HEK293T (cell line): Measurements from ENCODE around the gene HHLA2.

ENCODE experiments used
- CTCF ChIA-PET: fragments of 350-600 bp; formaldehyde crosslinking; extraction: SDS; loops from one replicate; lab custom pipeline; 2021; ENCODE audit warnings: antibody characterized with exemption, inconsistent platforms; lab: Yijun Ruan, JAX
- POLR2A ChIA-PET: fragments of 350-600 bp; formaldehyde crosslinking; extraction: SDS; loops from one replicate; lab custom pipeline; 2020; ENCODE audit warnings: antibody characterized with exemption, inconsistent platforms; lab: Yijun Ruan, JAX
- DNase-seq: peaks from one replicate; pipeline ENCODE4 v3.0.0; 2012; ENCODE audit warnings: mixed read lengths; ENCODE audit errors: extremely low spot score
- ARNT ChIP-seq: fragments of 450-650 bp; IDR thresholded peaks from 2 replicates; pipeline ENCODE4 v1.6.1; 2017; ENCODE audit warnings: mild to moderate bottlenecking
- BHLHE40 ChIP-seq: fragments of 450-650 bp; IDR thresholded peaks from 2 replicates; pipeline ENCODE4 v1.6.1; 2016; ENCODE audit warnings: mild to moderate bottlenecking, moderate library complexity, borderline replicate concordance
- CTBP1 ChIP-seq: fragments of 450-650 bp; IDR thresholded peaks from 2 replicates; pipeline ENCODE4 v1.6.1; 2016; ENCODE audit warnings: borderline replicate concordance
- ELF4 ChIP-seq: fragments of 450-650 bp; IDR thresholded peaks from 2 replicates; pipeline ENCODE4 v1.6.1; 2017; ENCODE audit warnings: antibody characterized with exemption
- FOXA1 ChIP-seq: fragments of 450-650 bp; IDR thresholded peaks from 2 replicates; pipeline ENCODE4 v1.6.1; 2016; ENCODE audit warnings: mild to moderate bottlenecking
- FOXK2 ChIP-seq: fragments of 450-650 bp; IDR thresholded peaks from 2 replicates; pipeline ENCODE4 v1.6.1; 2016; ENCODE audit warnings: mild to moderate bottlenecking
- FOXM1 ChIP-seq: fragments of 450-650 bp; IDR thresholded peaks from 2 replicates; pipeline ENCODE4 v1.6.1; 2017; ENCODE audit warnings: mild to moderate bottlenecking, borderline replicate concordance
- HDGF ChIP-seq: fragments of 450-650 bp; IDR thresholded peaks from 2 replicates; pipeline ENCODE4 v1.6.1; 2017; ENCODE audit warnings: antibody characterized with exemption, borderline replicate concordance
- L3MBTL2 ChIP-seq: fragments of 450-650 bp; conservative IDR thresholded peaks from 2 replicates; pipeline ENCODE4 v1.6.1; 2016; ENCODE audit warnings: mild to moderate bottlenecking
- LEF1 ChIP-seq: fragments of 450-650 bp; IDR thresholded peaks from 2 replicates; pipeline ENCODE4 v1.6.1; 2017; ENCODE audit warnings: mild to moderate bottlenecking, borderline replicate concordance
- NFRKB ChIP-seq: fragments of 450-650 bp; IDR thresholded peaks from 2 replicates; pipeline ENCODE4 v1.6.1; 2016; ENCODE audit warnings: mild to moderate bottlenecking, moderate library complexity
- PKNOX1 ChIP-seq: fragments of 450-650 bp; IDR thresholded peaks from 2 replicates; pipeline ENCODE4 v1.6.1; 2016
- SP1 ChIP-seq: fragments of 450-650 bp; IDR thresholded peaks from 2 replicates; pipeline ENCODE4 v1.6.1; 2017
- SUZ12 ChIP-seq: fragments of 450-650 bp; IDR thresholded peaks from 2 replicates; pipeline ENCODE4 v1.6.1; 2016; ENCODE audit warnings: mild to moderate bottlenecking
- TARDBP ChIP-seq: fragments of 450-650 bp; IDR thresholded peaks from 2 replicates; pipeline ENCODE4 v1.6.1; 2016
- ZNF384 ChIP-seq: fragments of 450-650 bp; IDR thresholded peaks from 2 replicates; pipeline ENCODE4 v1.6.1; 2016

The HHLA2 gene

GRCh38 chr3:108416111-108416869 is 119.9 kb downstream of the HHLA2 start:
- TF ChIP-seq NFRKB (no peak), SUZ12 (no peak), FOXM1 (no peak), PKNOX1 (no peak), FOXK2 (no peak), ELF4 (no peak), LEF1 (no peak), BHLHE40 (no peak), ZNF384 (no peak), TARDBP (no peak), CTBP1 (no peak), SP1 (no peak), L3MBTL2 (no peak), HDGF (no peak)
- no peak for DNase-seq
- ChIA-PET POLR2A (no interaction called here), CTCF (no interaction called here)

GRCh38 chr3:108420926-108421325 is 124.6 kb downstream of the HHLA2 start:
- TF ChIP-seq CTBP1 (no peak), PKNOX1 (no peak), TARDBP (no peak), HDGF (no peak), ARNT (no peak), SP1 (no peak), L3MBTL2 (no peak), ZNF384 (no peak), BHLHE40 (no peak), FOXA1 (no peak), SUZ12 (no peak), LEF1 (no peak), FOXK2 (no peak), NFRKB (no peak), ELF4 (no peak), FOXM1 (no peak)
- ChIA-PET CTCF (interaction anchor here (0.5 kb wide), 1 partner anchor 12 kb away, joined by 3 read pairs; no protein-coding TSS in a partner anchor), POLR2A (no interaction called here)
- no peak for DNase-seq
